ENCODE data around the gene ADM5.

Gene ADM5

GRCh38 chr19:49658566-49659442, 30.6 kb upstream of the ADM5 start:
- no peak for DNase-seq

GRCh38 chr19:49660338-49660961, 28.9 kb upstream of the ADM5 start:
- DNase-seq: no peak

- DNase-seq: no peak
These were observed 27.4 kb upstream of the ADM5 start for GRCh38 chr19:49662011-49662410.

GRCh38 chr19:49663224-49663623, 26.2 kb upstream of the ADM5 start:
- DNase-seq: no peak

GRCh38 chr19:49664171-49665035, 25.0 kb upstream of the ADM5 start:
- peak; percentile 42 to 76 for DNase-seq

GRCh38 chr19:49665036-49665350, 24.4 kb upstream of the ADM5 start:
- DNase-seq: no peak

GRCh38 chr19:49665351-49666119, 23.9 kb upstream of the ADM5 start, which contains the start of the genes BCL2L12 and IRF3:
BCL2L12 (plus strand) TSS chr19:49665933; CDS start chr19:49666693, 760 bp downstream.
IRF3 (minus strand) TSS chr19:49665857; CDS start chr19:49664838, 1,019 bp downstream.
- peak; percentile 69 to 87 for DNase-seq

GRCh38 chr19:49666120-49666444, 23.3 kb upstream of the ADM5 start:
- DNase-seq: no peak

- no peak for DNase-seq
These were observed 21.9 kb upstream of the ADM5 start for GRCh38 chr19:49667473-49667872.

- no peak for DNase-seq
These were observed 19.9 kb upstream of the ADM5 start for GRCh38 chr19:49669516-49669915.

- peak in 1 of 2 experiments; percentile 19 for DNase-seq
These were observed 17.1 kb upstream of the ADM5 start for GRCh38 chr19:49672131-49672919.

GRCh38 chr19:49676136-49676783, 13.1 kb upstream of the ADM5 start:
- DNase-seq: peak; percentile 44 to 90

- DNase-seq: peak; percentile 100
These were observed 12.6 kb upstream of the ADM5 start for GRCh38 chr19:49676784-49677230.

GRCh38 chr19:49677231-49677900, 12.0 kb upstream of the ADM5 start, which contains the start of gene PRMT1:
PRMT1 (plus strand) TSS chr19:49677271; CDS start chr19:49677281, 10 bp downstream.
- DNase-seq: no peak

GRCh38 chr19:49677901-49678674, 11.3 kb upstream of the ADM5 start:
- peak; percentile 24 to 41 for DNase-seq

GRCh38 chr19:49678985-49679770, 10.2 kb upstream of the ADM5 start:
- no peak for DNase-seq

- DNase-seq: no peak
These were observed 9.5 kb upstream of the ADM5 start for GRCh38 chr19:49679771-49680413.

All from SW 1271 (cell line).